Globus pallidus (tissue), 1 donor: ENCODE data around the gene GNAT1.

Experiments
- DNase-seq: peaks from one replicate; pipeline ENCODE4 v3.0.0-alpha.2; 2015; ENCODE audit warnings: low spot score

Gene GNAT1

GRCh38 chr3:50163572-50164455, 27.6 kb upstream of the GNAT1 start:
- no peak for DNase-seq

DNA sequence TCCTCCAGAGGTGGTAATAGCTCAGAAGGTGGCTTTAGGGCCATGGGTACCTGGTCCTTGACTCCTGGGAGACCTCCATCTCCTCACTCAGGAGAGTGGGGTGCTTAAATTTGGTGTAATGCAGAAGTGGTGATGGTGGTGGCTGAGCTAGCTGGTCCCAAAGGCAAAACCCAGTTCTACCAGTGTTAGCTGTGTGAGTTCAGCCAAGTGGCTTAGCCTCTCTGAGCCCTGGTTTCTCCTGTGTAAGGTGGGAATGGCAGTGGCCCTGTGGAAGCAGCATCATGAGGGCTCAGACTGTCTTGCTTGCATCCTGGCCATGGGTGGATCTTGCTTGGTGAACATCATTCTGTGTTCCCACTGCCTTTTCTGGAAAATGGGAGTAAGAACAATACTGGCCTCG, 26.9 kb upstream of the GNAT1 start:
- DNase-seq: no peak

- DNase-seq: peak; percentile 50
Observed at GRCh38 chr3:50164984-50165909, 26.2 kb upstream of the GNAT1 start.

- peak; percentile 40 for DNase-seq
Observed at GRCh38 chr3:50165910-50166538, 25.4 kb upstream of the GNAT1 start.

GRCh38 chr3:50166620-50167019, 24.8 kb upstream of the GNAT1 start:
- no peak for DNase-seq

- no peak for DNase-seq
Observed at GRCh38 chr3:50167069-50167840, 24.2 kb upstream of the GNAT1 start.

- no peak for DNase-seq
Observed at GRCh38 chr3:50167841-50168209, 23.6 kb upstream of the GNAT1 start.

DNA sequence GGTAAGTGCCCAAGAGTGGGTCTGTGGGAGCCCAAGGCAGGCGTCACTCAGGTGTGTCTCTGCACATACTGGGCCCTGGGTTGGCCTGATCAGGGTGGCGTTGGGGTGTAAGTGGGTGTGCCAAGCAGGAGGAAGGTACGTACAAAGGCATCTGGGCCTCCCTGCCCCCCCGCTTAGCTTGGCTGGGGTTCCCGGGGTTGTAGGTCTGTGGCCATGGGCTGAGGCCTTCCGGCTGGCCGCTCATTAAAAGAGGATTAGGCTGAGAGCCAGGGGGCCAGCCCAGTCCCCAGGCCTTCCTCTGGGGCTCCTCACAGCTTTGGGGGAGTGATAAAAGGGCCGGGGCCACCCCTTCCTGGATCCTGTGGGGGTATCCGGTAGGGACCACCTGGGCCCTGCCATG, 23.0 kb upstream of the GNAT1 start:
- DNase-seq: no peak

GRCh38 chr3:50168791-50169190, 22.6 kb upstream of the GNAT1 start:
- DNase-seq: no peak

DNA sequence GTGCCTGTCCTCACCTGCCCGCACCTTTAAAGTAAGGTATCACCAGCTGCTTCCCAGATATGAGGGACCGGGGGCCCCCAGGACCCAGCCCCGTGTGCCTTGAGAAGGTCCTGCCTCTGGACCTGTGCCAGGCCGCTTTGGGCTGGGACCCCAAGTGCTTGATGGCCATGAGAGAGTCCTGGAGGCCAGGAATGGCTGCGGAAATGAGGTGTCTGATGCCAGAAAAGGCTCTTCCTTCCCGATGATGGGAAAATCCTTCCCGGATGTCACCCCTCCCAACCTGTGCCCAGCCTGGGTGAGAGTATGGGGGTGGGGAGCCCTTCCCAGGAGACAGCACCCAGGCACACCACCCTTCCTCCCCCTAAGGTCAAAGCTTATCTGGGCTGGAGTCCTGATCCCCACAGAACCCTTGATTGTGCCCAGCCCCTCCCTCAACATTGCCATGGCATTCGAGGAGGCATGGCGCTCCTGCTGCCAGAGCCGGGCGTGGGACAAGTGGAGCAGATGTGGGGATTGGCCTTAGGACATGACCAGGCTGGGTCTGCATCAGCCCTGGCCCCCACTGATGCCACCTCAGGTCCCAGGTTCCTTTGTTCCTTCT, 22.1 kb upstream of the GNAT1 start:
- no peak for DNase-seq

DNA sequence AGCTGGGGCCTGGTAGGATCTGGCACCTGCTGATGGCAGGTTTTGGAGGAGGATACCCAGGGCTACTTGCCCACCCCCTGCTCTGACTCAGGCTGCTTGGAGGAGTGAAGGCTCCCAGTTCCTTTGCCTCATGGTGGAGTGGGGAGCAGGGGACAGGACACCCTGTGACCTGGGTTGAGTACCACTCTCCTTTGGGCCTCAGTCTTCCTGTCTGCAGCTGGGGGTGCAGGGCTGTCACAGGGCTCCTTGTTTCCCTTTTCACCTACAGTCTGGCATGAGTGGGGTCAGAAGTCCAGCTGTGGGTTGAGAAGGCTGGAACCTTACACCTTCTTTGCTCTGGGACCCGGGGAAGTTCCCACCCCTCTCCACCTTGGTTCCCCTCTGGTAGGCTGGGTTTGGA, 21.6 kb upstream of the GNAT1 start:
- DNase-seq: no peak

DNA sequence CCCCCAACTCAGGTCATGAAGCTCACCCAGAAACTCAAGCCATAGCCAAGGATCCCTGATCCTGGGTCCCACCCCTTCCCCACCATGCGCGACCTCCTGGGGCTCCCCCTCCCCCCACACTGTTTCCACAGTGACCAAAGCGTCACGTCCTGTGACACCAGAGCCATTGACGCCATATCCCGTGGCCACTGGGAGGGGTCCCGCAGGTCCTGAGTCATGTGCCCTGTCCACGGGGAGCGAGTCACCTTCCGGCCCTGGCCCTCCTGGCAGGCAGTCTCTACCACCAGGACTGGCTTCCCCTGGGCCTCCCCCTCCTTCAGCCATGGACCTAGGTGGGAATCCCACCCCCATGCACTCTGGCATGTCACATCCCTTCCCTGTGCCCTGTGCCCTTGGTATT, 20.7 kb upstream of the GNAT1 start:
- DNase-seq: no peak

GRCh38 chr3:50171540-50172301, 19.7 kb upstream of the GNAT1 start:
- no peak for DNase-seq

- no peak for DNase-seq
Observed at GRCh38 chr3:50172626-50173220, 18.7 kb upstream of the GNAT1 start.

DNA sequence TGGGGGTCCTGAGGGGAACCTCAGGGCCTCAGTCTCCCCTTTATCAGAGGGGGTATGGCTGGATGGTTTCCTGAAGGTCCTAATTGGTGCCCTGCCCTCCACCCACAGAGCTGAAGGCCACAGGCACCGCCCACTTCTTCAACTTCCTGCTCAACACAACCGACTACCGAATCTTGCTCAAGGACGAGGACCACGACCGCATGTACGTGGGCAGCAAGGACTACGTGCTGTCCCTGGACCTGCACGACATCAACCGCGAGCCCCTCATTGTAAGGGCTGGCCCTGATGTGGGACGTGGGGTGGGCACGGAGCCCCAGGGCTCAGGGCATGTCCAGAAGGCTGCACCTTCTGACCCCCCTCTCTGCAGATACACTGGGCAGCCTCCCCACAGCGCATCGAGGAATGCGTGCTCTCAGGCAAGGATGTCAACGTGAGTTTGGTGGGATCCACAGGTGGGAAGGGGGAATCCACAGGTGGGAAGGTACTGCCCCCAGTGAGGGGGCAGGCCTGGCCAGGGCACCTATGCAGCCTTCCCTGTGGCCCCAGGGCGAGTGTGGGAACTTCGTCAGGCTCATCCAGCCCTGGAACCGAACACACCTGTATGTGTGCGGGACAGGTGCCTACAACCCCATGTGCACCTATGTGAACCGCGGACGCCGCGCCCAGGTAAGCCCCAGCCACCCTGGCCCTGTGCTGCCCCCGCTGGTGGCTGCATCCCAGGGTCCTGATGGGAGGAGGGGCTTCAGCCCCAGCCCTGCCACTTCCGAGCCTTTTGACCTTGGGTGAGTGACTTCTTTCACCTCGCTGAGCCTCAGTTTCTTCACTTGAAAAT, 17.5 kb upstream of the GNAT1 start:
- no peak for DNase-seq

GRCh38 chr3:50174517-50174895, 16.9 kb upstream of the GNAT1 start:
- DNase-seq: no peak

- no peak for DNase-seq
Observed at GRCh38 chr3:50174947-50175524, 16.4 kb upstream of the GNAT1 start.

DNA sequence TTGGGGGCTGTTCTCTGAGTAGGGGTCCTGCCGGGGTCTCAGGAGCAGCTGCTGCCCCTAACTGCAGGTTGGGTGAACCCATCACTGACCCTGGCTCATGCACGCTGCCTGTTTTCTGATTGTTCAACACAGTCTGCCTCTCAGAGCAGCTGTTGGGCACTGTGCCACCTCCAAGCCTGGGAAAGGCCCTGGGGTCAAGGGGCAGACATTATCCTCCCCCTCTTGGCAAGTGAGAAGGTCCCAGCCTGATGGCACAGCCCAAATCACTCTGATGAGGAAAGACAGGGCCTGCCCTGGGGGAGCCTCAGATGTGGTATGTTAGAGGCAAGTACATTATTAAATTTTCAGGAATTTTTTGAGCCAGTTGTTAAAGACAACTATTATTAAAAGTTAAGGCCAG, 14.1 kb upstream of the GNAT1 start:
- no peak for DNase-seq

DNA sequence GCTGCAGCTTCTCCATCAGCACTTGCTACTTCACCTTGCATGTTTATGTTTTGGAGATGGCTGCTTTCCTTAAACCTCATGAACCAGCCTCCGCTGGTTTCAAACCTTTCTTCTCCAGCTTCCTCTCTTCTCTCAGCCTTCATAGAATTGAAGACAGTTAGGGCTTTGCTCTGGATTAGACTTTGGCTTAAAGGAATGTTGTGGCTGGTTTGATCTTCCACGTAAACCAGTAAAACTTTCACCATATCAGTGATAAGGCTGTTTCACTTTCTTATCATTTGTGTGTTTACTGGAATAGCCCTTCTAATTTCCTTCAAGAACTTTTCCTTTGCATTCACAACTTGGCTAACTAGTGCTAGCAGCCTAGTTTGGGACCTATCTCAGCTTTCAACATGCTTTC, 11.7 kb upstream of the GNAT1 start:
- no peak for DNase-seq
